K562 (cell line): ENCODE data around the gene SNAP23. TPM values are rescaled to one million over a fixed set of nuclear protein-coding genes. Genes with fewer than 3 reads are reported as not detected.

Experiments used
- ASH1L ChIP-seq: fragments of 450-650 bp; IDR thresholded peaks from 2 replicates; pipeline ENCODE4 v1.6.1; 2018; ENCODE audit warnings: borderline replicate concordance, mild to moderate bottlenecking, low read depth; ENCODE audit not compliant: partially characterized antibody
- ATF4 ChIP-seq: fragments of 450-650 bp; formaldehyde crosslinking; IDR thresholded peaks from 2 replicates; pipeline ENCODE4 v1.4.0; 2022; ENCODE audit warnings: mild to moderate bottlenecking, moderate library complexity
- BRF2 ChIP-seq: IDR thresholded peaks from 3 replicates; pipeline ENCODE4 v1.6.1; 2011; ENCODE audit warnings: borderline replicate concordance, mild to moderate bottlenecking; ENCODE audit not compliant: insufficient read length, insufficient read depth
- CCNT2 ChIP-seq: IDR thresholded peaks from 2 replicates; pipeline ENCODE4 v1.6.1; 2011; ENCODE audit warnings: borderline replicate concordance, low read depth, mild to moderate bottlenecking, moderate library complexity, mixed read lengths, low read length; ENCODE audit not compliant: insufficient read length; ENCODE audit errors: extremely low read depth
- CLOCK ChIP-seq: fragments of 250-450 bp; sonication (Bioruptor Pico); IDR thresholded peaks from 2 replicates; pipeline ENCODE4 v1.4.0; 2020; ENCODE audit warnings: mild to moderate bottlenecking, moderate library complexity, borderline replicate concordance
- DEAF1 ChIP-seq: fragments of 450-650 bp; formaldehyde crosslinking; IDR thresholded peaks from 2 replicates; pipeline ENCODE4 v1.4.0; 2020; ENCODE audit warnings: mild to moderate bottlenecking, moderate library complexity
- DPF2 ChIP-seq: fragments of 450-650 bp; IDR thresholded peaks from 2 replicates; pipeline ENCODE4 v1.6.1; 2016
- PCBP1 ChIP-seq: fragments of 200-400 bp; formaldehyde crosslinking; IDR thresholded peaks from 2 replicates; pipeline ENCODE4 v1.6.1; 2018; ENCODE audit warnings: mild to moderate bottlenecking, low read depth, low read length; ENCODE audit not compliant: poor library complexity, severe bottlenecking
- POLR2H ChIP-seq: IDR thresholded peaks from 2 replicates; pipeline ENCODE4 v1.6.1; 2016; ENCODE audit warnings: missing genetic modification characterization, low read depth, mild to moderate bottlenecking, control low read depth, missing compliant biosample characterization, moderate library complexity
- RBBP5 ChIP-seq: fragments of 200-600 bp; sonication (generic); IDR thresholded peaks from 2 replicates; pipeline ENCODE4 v1.6.1; 2012; ENCODE audit warnings: borderline replicate concordance, mild to moderate bottlenecking, low read length, control low read depth, inconsistent platforms; ENCODE audit not compliant: insufficient read depth, poor library complexity, severe bottlenecking
- RBM34 ChIP-seq: fragments of 200-400 bp; formaldehyde crosslinking; IDR thresholded peaks from 2 replicates; pipeline ENCODE4 v1.6.1; 2018; ENCODE audit warnings: low read length, borderline replicate concordance; ENCODE audit not compliant: insufficient read depth
- RCOR1 ChIP-seq, 2 experiments: IDR thresholded peaks; 2 replicates each; pipeline ENCODE4 v1.6.1; 2012; ENCODE audit warnings: low read depth in 2 of 2, low read length in 2 of 2, borderline replicate concordance in 1 of 2, improper control_type of control experiment in 1 of 2
- RFX5 ChIP-seq: IDR thresholded peaks from 2 replicates; pipeline ENCODE4 v1.6.1; 2011; ENCODE audit warnings: low read depth, mild to moderate bottlenecking, improper control_type of control experiment, low read length
- TCFL5 ChIP-seq: fragments of 250-450 bp; sonication (Bioruptor Pico); conservative IDR thresholded peaks from 2 replicates; pipeline ENCODE4 v1.6.1; 2021; ENCODE audit warnings: mild to moderate bottlenecking, moderate library complexity, matching md5 sums
- TOE1 ChIP-seq, 2 experiments: fragments of 450-650 bp in 1 of 2; sonication (generic) in 1 of 2; formaldehyde crosslinking in 1 of 2; IDR thresholded peaks; 2 replicates each; pipeline versions ENCODE4 v1.7.1 to v1.8.0; 2016 to 2022; ENCODE audit warnings: borderline replicate concordance in 2 of 2, mild to moderate bottlenecking in 2 of 2, antibody characterized with exemption in 1 of 2, inconsistent platforms in 1 of 2, low read depth in 1 of 2, missing genetic modification reagents in 1 of 2, moderate library complexity in 1 of 2
- U2AF1 ChIP-seq: fragments of 200-400 bp; formaldehyde crosslinking; optimal IDR thresholded peaks from 2 replicates; pipeline ENCODE3; 2017; ENCODE audit warnings: mild to moderate bottlenecking, low read depth, low read length, moderate library complexity
- ZNF197 ChIP-seq: fragments of 200-800 bp; sonication (Bioruptor generic); IDR thresholded peaks from 2 replicates; pipeline ENCODE4 v1.6.1; 2016; ENCODE audit warnings: low read depth, missing genetic modification characterization, missing compliant biosample characterization
- ZNF57 ChIP-seq: fragments of 450-650 bp; formaldehyde crosslinking; IDR thresholded peaks from 2 replicates; pipeline ENCODE4 v1.4.0; 2020; ENCODE audit warnings: mild to moderate bottlenecking, moderate library complexity
- polyA plus RNA-seq, 8 experiments: library from polyadenylated mRNA; depleted of rRNA in 4 of 8; stranded (reverse) in 5 of 8; unstranded in 3 of 8; fragments of >200 nt; fragmentation: Nextera tagmentation in 2 of 8; fragmentation: Illumina TruSeq in 1 of 8; extraction: Ambion mirVana in 2 of 8; extraction: Trizol in 1 of 8; gene quantifications; 2 replicates each; pipeline versions ENCODE4 v1.2.1 to v1.2.3, GENCODE V29; 2011 to 2014; ENCODE audit warnings: inconsistent platforms in 1 of 8, missing spikeins in 1 of 8
- total RNA-seq, 7 experiments: library from RNA; depleted of rRNA in 6 of 7; stranded (reverse); fragments of >200 nt in 6 of 7; fragmentation: Illumina TruSeq in 2 of 7; extraction: Trizol in 2 of 7; gene quantifications; 2 replicates each; pipeline versions ENCODE4 v1.2.1 to v1.2.3, GENCODE V29; 2011 to 2021; ENCODE audit warnings: low replicate concordance in 1 of 7

Gene SNAP23
- total and polyA plus RNA-seq, 9 of the 15 experiments (the other 6 are each of a cell fraction or from before 2014, with no cell fraction given): 78.9 to 168 (median 117) TPM

- TF ChIP-seq CLOCK (CRISPR knock-in tag) (no peak), RFX5 (no peak), ZNF197 (CRISPR knock-in tag) (no peak), TCFL5 (CRISPR knock-in tag) (no peak), TOE1 (IDR thresholded peaks at IDR 0.05; ENCODE audit: borderline replicate concordance) (no peak; the same call in 1 of the 2 replicates), TOE1 (CRISPR knock-in tag; IDR thresholded peaks at IDR 0.05; ENCODE audit: borderline replicate concordance, low read depth) (no peak), ATF4 (CRISPR knock-in tag) (no peak), RBM34 (no peak), POLR2H (tag) (peak; percentile 71), RBBP5 (peak; percentile 90), ZNF57 (no peak), PCBP1 (peak; percentile 44), BRF2 (no peak), ASH1L (peak; percentile 47), U2AF1 (no peak), RCOR1 (IDR thresholded peaks at IDR 0.05; ENCODE audit: borderline replicate concordance in 1 of 2, low read depth in 2 of 2, low read length in 2 of 2) (peak in 1 of 2 experiments; percentile 55; a peak in 1 of 4 replicates), DEAF1 (CRISPR knock-in tag) (no peak), DPF2 (peak; percentile 35; the same call in 1 of the 2 replicates), CCNT2 (peak; percentile 92)
Observed at GRCh38 chr15:42490671-42491538, 4.5 kb upstream of the SNAP23 start, which contains the start of gene ZNF106 (continued).
